Measurements from ENCODE around the gene LRP3. TPM values are rescaled to one million over a fixed set of nuclear protein-coding genes. Genes with fewer than 3 reads are reported as not detected.
A peak's percentile ranks its signal among the peaks of the same experiment; 100 is the strongest.

Gene LRP3
- total and polyA plus RNA-seq, 2 experiments from 2014 or later: 3.5 to 62.7 TPM

DNA sequence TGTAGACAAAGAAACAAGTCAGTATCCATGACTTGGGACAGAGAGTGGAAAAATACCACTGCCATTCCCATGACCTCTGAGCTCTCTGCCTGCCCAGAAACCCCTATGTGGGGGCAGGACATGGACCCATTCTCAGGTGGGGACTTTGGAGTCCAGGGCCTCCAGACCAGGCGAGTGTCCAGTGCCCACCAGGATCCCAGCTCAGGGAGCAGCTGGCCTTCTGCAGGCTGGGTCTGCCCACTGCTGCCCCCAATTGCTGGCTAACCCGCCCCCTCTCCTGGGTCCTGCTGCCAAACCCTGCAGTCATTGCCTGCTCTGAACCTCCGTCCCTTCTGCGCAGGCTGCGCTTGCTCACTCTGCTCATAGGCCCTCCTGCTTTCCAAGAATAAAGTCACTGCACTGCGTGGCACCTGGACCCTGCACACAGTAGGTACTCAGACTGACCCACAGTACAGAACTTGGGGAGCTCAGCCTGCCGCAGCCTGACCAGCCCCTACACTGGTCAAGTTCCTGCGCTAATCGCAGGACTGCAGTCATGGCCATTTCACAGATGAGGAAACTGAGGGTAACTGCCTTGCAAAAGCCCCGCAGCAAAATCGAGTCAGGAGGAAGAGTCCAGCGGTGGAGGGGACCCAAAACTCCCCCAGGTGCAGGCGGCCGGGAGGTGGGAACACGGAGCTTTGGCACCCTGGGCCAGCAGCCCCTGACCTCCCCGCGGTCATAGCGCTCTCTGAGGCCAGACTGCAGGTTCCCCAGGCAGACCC, 30.7 kb downstream of the LRP3 start:
- no peaks in the 10 kb centered on the region for H3K9me2 ChIP-seq (ENCODE audit: insufficient read depth)
- ATAC-seq (no peak; the same call in 2 of the 3 replicates), DNase-seq (ENCODE audit: low spot score) (peak; percentile 42)
- no peak overlapping the region for H3K27ac ChIP-seq (ENCODE audit: low read depth)
- peaks cover 42% of the 10 kb centered on the region for H3K27me3 ChIP-seq (ENCODE audit: insufficient read depth)
- Mint-ChIP-seq H3K27ac (no peak overlapping the region), H3K4me1 (peaks cover 9% of the 10 kb centered on the region), H3K9me3 (peaks cover 24% of the 10 kb centered on the region), H3K27me3 (ENCODE audit: insufficient read depth, low read depth, poor library complexity) (peaks cover 44% of the 10 kb centered on the region), H3K4me3 (peak overlapping the region; percentile 70), H3K36me3 (ENCODE audit: low read depth) (peaks cover 16% of the 10 kb centered on the region)
- H3K4me3 ChIP-seq: peak overlapping the region; percentile 66
- peak overlapping the region; percentile 93; the same call in 1 of the 2 replicates for H2AFZ ChIP-seq
- H3K36me3 ChIP-seq (ENCODE audit: insufficient read depth): no peaks in the 10 kb centered on the region
- peak overlapping the region; percentile 84 for H3K4me2 ChIP-seq
- no peaks in the 10 kb centered on the region for H3K79me2 ChIP-seq (replicated peaks; ENCODE audit: insufficient read depth)
- H4K20me1 ChIP-seq (replicated peaks; ENCODE audit: insufficient read depth): no peaks in the 10 kb centered on the region
- H3F3A ChIP-seq (replicated peaks; ENCODE audit: low read depth): peaks cover 4% of the 10 kb centered on the region; the same call in 1 of the 2 replicates
- peak; percentile 38 for TF ChIP-seq EZH2 (IDR thresholded peaks at IDR 0.05; ENCODE audit: low read depth, unreplicated experiment)
- TF ChIP-seq, protein P1, sequence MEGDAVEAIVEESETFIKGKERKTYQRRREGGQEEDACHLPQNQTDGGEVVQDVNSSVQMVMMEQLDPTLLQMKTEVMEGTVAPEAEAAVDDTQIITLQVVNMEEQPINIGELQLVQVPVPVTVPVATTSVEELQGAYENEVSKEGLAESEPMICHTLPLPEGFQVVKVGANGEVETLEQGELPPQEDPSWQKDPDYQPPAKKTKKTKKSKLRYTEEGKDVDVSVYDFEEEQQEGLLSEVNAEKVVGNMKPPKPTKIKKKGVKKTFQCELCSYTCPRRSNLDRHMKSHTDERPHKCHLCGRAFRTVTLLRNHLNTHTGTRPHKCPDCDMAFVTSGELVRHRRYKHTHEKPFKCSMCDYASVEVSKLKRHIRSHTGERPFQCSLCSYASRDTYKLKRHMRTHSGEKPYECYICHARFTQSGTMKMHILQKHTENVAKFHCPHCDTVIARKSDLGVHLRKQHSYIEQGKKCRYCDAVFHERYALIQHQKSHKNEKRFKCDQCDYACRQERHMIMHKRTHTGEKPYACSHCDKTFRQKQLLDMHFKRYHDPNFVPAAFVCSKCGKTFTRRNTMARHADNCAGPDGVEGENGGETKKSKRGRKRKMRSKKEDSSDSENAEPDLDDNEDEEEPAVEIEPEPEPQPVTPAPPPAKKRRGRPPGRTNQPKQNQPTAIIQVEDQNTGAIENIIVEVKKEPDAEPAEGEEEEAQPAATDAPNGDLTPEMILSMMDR (conservative IDR thresholded peaks at IDR 0.05; ENCODE audit: low read depth in 2 of 2): no peak
- H3K4me1 ChIP-seq (ENCODE audit: insufficient read depth): 0 out of 2 replicates have a peak, but pooled peaks cover 4% of the 10 kb centered on the region

DNA sequence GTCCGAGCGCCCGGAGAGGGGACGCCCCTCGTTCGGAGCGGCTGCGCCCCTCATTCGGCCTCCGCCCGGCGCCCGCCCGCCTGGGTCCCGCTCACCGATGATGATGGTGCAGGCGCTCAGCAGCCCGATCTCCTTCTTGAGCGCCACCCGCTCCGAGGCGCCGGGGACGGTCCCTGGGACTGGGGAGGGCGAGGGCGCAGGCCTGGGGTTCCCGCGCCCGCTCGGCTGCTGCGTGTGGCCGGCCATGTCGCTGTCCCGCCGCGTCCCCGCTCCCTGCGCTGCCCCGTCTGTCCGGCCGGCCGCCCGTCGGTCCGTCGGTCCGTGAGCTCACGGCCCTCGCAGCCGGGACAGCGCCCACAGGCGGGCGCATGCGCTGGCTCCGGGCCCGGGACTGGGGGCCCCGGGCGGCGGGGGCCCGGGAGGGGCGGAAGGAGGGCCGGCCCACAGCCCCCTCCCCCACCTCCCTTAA, 31.4 kb downstream of the LRP3 start, which contains the start of gene SLC7A10:
SLC7A10 (minus strand) TSS at position 393 of the 469 bp plus-strand sequence; CDS start at position 246, 147 bp downstream.
- H3K27me3 Mint-ChIP-seq (ENCODE audit: insufficient read depth, low read depth, poor library complexity): peaks cover 44% of the 10 kb centered on the region

More for the DNA sequence above, 31.4 kb downstream of the LRP3 start, which contains the start of gene SLC7A10:
- peaks cover 4% of the 10 kb centered on the region; the same call in 1 of the 2 replicates for H3F3A ChIP-seq (replicated peaks; ENCODE audit: low read depth)
- H3K4me3 Mint-ChIP-seq: peak within 1 kb of the TSS; percentile 75
- peaks cover 42% of the 10 kb centered on the region for H3K27me3 ChIP-seq (ENCODE audit: insufficient read depth)
- no peaks in the 10 kb centered on the region for H3K9me2 ChIP-seq (ENCODE audit: insufficient read depth)
- no peak within 1 kb of the TSS for H3K27ac Mint-ChIP-seq
- H3K4me3 ChIP-seq: peak within 1 kb of the TSS; percentile 66
- no peak within 1 kb of the TSS for H3K27ac ChIP-seq (ENCODE audit: low read depth)
- no peaks in the 10 kb centered on the region for H4K20me1 ChIP-seq (replicated peaks; ENCODE audit: insufficient read depth)
- TF ChIP-seq NANOG (IDR thresholded peaks at IDR 0.05; ENCODE audit: borderline replicate concordance) (no peak), JUNB (IDR thresholded peaks at IDR 0.05; ENCODE audit: unreplicated experiment) (no peak)
- TF ChIP-seq, protein P1 (conservative IDR thresholded peaks at IDR 0.05; ENCODE audit: low read depth in 2 of 2): peak in 1 of 2 experiments; percentile 28; a peak in 1 of 4 replicates
- peaks cover 27% of the 10 kb centered on the region for H3K9me3 Mint-ChIP-seq
- H3K79me2 ChIP-seq (replicated peaks; ENCODE audit: insufficient read depth): no peaks in the 10 kb centered on the region
- 0 out of 2 replicates have a peak, but pooled peaks cover 4% of the 10 kb centered on the region for H3K4me1 ChIP-seq (ENCODE audit: insufficient read depth)
- H2AFZ ChIP-seq: peak within 1 kb of the TSS; percentile 93
- peak within 1 kb of the TSS; percentile 84 for H3K4me2 ChIP-seq
- ATAC-seq (peak; percentile 20), DNase-seq (ENCODE audit: low spot score) (peak; percentile 55)
- peaks cover 16% of the 10 kb centered on the region for H3K36me3 Mint-ChIP-seq (ENCODE audit: low read depth)
- peaks cover 9% of the 10 kb centered on the region for H3K4me1 Mint-ChIP-seq
- H3K36me3 ChIP-seq (ENCODE audit: insufficient read depth): no peaks in the 10 kb centered on the region
